Measurements from ENCODE around the gene RBCK1.

RBCK1 gene

GRCh38 chr20:467755-468154 is 59.7 kb downstream of the RBCK1 start:
- Histone ChIP-seq H3K4me3 (ENCODE audit: low read depth, low read length) (no peak overlapping the region), H3K9me3 (no peaks in the 10 kb centered on the region), H3K27me3 (no peaks in the 10 kb centered on the region), H3K4me1 (no peaks in the 10 kb centered on the region), H3K36me3 (no peaks in the 10 kb centered on the region)
- TF ChIP-seq CTCF (IDR thresholded peaks at IDR 0.05; ENCODE audit: low read depth, low read length): no peak
- DNase-seq: no peak

GRCh38 chr20:469746-470490 is 61.8 kb downstream of the RBCK1 start:
- no peak for DNase-seq
- Histone ChIP-seq H3K4me3 (ENCODE audit: low read depth, low read length) (no peak overlapping the region), H3K4me1 (no peaks in the 10 kb centered on the region), H3K36me3 (no peaks in the 10 kb centered on the region), H3K27me3 (no peaks in the 10 kb centered on the region), H3K9me3 (no peaks in the 10 kb centered on the region)
- no peak for TF ChIP-seq CTCF (IDR thresholded peaks at IDR 0.05; ENCODE audit: low read depth, low read length)

GRCh38 chr20:472137-472846 is 64.2 kb downstream of the RBCK1 start:
- no peak overlapping the region for H3K4me3 ChIP-seq (ENCODE audit: low read depth, low read length)

GRCh38 chr20:472889-473292 is 64.8 kb downstream of the RBCK1 start:
- Histone ChIP-seq H3K4me1 (no peaks in the 10 kb centered on the region), H3K36me3 (no peaks in the 10 kb centered on the region), H3K4me3 (ENCODE audit: low read depth, low read length) (no peak overlapping the region), H3K27me3 (no peaks in the 10 kb centered on the region), H3K9me3 (no peaks in the 10 kb centered on the region)
- DNase-seq: no peak
- TF ChIP-seq CTCF (IDR thresholded peaks at IDR 0.05; ENCODE audit: low read depth, low read length): no peak

More at GRCh38 chr20:472137-472846, 64.2 kb downstream of the RBCK1 start:
- no peaks in the 10 kb centered on the region for H3K36me3 ChIP-seq
- H3K4me1 ChIP-seq: no peaks in the 10 kb centered on the region
- TF ChIP-seq CTCF (IDR thresholded peaks at IDR 0.05; ENCODE audit: low read depth, low read length): no peak
- H3K27me3 ChIP-seq: no peaks in the 10 kb centered on the region
- no peaks in the 10 kb centered on the region for H3K9me3 ChIP-seq
- DNase-seq: no peak

GRCh38 chr20:474581-474980 is 66.5 kb downstream of the RBCK1 start:
- H3K4me1 ChIP-seq: no peaks in the 10 kb centered on the region
- H3K36me3 ChIP-seq: peaks cover 5% of the 10 kb centered on the region; the same call in 1 of the 2 replicates
- no peak overlapping the region for H3K4me3 ChIP-seq (ENCODE audit: low read depth, low read length)
- no peaks in the 10 kb centered on the region for H3K9me3 ChIP-seq
- no peaks in the 10 kb centered on the region for H3K27me3 ChIP-seq
- TF ChIP-seq CTCF (IDR thresholded peaks at IDR 0.05; ENCODE audit: low read depth, low read length): no peak
- DNase-seq: no peak
